ENCODE measurements around the gene COPZ2.
"Not testable (repeated sequence)": the region's sequence is repeated elsewhere in the genome, so short reads cannot be mapped to it uniquely, and the experiment has no call there.

Gene COPZ2

DNA sequence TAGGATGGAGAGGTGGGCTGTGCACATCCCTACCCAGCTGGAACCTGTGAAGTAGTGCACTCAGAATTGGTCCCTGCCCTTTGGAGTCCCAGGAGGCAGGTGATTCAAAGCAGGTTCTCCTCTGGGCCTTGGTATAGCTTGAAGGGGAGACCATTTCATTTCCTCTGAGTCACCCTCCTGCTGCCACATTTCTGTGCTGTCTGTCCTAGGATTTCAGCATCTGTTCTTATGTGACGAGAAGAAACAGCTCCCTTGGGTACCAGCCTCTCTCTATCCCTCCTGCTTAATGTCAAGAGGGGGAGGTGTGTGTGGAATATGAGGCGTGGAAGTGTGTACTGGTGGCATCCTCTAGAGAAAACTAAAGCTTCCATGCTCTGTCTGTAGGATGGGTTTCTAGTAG lies 5.6 kb upstream of the COPZ2 start:
- H3K4me3 ChIP-seq (ENCODE audit: low read depth, low read length): no peak overlapping the region
- POLR2A ChIA-PET: interaction anchor here (0.6 kb wide), 1 partner anchor 73 kb away, joined by 3 read pairs; no protein-coding TSS in a partner anchor
- TF ChIP-seq, protein P1, sequence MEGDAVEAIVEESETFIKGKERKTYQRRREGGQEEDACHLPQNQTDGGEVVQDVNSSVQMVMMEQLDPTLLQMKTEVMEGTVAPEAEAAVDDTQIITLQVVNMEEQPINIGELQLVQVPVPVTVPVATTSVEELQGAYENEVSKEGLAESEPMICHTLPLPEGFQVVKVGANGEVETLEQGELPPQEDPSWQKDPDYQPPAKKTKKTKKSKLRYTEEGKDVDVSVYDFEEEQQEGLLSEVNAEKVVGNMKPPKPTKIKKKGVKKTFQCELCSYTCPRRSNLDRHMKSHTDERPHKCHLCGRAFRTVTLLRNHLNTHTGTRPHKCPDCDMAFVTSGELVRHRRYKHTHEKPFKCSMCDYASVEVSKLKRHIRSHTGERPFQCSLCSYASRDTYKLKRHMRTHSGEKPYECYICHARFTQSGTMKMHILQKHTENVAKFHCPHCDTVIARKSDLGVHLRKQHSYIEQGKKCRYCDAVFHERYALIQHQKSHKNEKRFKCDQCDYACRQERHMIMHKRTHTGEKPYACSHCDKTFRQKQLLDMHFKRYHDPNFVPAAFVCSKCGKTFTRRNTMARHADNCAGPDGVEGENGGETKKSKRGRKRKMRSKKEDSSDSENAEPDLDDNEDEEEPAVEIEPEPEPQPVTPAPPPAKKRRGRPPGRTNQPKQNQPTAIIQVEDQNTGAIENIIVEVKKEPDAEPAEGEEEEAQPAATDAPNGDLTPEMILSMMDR (IDR thresholded peaks at IDR 0.05; ENCODE audit: insufficient read depth, low read length, missing control alignments): no peak
- DNase-seq (ENCODE audit: low read depth, low spot score): no peak
- CTCF ChIA-PET: interaction anchor here (0.6 to 3.5 kb wide), 7 partner anchors 8 to 490 kb away, joined by 3 to 22 read pairs (median 3); no protein-coding TSS in a partner anchor

DNA sequence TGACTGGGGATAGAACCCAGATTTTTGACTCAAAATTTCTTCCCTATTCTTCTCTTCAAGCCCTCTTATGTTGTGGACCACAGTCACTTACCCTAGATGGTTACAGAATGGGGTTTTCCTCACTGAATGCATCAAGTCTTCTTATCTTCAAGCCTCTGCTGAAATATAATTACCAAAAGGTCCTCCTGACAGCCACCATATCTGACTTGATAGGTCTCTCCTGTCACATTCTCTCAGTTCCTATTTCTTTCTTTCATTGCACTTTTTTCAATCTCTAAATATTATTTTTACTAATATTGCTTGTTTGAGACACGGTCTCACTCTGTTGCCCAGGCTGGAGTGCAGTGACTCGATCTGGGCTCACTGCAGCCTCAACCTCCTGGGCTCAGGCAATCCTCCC lies 1.1 kb upstream of the COPZ2 start:
- ChIA-PET POLR2A (interaction anchor here (4.0 kb wide), 1 partner anchor 10 kb away, joined by 27 read pairs; the partner anchor contains the start of gene NFE2L1), CTCF (interaction anchor here (0.8 to 4.8 kb wide), 2 partner anchors 12 to 38 kb away, joined by 3 to 76 read pairs; no protein-coding TSS in a partner anchor)
- DNase-seq (ENCODE audit: low read depth, low spot score): no peak
- TF ChIP-seq, protein P1 (IDR thresholded peaks at IDR 0.05; ENCODE audit: insufficient read depth, low read length, missing control alignments): no peak
- no peak overlapping the region for H3K4me3 ChIP-seq (ENCODE audit: low read depth, low read length)

DNA sequence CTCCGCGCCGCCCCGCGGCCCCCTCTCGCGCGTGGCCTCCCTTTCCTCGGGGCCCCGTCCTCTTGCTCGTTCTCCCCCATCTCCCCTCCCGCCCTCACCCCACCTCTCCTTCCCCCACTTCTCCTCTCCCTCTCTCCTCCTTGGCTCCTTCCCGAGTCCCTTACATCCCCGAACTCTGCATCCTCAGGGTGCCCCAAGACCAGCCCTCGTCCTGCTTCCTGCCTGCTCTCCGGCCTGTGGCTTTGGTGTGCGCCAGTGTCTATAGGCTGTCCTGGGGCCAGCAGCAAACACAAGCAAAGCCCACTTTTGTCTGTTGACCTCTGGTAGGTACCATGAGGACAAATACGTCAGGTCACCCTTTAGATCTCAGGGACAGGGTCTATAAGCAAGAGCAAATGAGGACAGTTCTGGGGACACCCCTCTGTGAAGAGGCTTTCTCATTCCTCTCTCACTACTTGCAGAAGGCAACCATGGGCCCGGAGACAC lies 284 bp upstream of the COPZ2 start:
- H3K4me3 ChIP-seq (ENCODE audit: low read depth, low read length): peak overlapping the region; percentile 76
- CTCF ChIA-PET: interaction anchor here (4.3 to 4.8 kb wide), 2 partner anchors 11 to 39 kb away, joined by 76 to 83 read pairs; no protein-coding TSS in a partner anchor
- no peak for DNase-seq (ENCODE audit: low read depth, low spot score)
- POLR2A ChIA-PET: interaction anchor here (4.0 kb wide), 1 partner anchor 11 kb away, joined by 27 read pairs; the partner anchor contains the start of gene NFE2L1
- TF ChIP-seq, protein P1 (IDR thresholded peaks at IDR 0.05; ENCODE audit: insufficient read depth, low read length, missing control alignments): no peak

GRCh38 chr17:48036693-48037035 lies 933 bp downstream of the COPZ2 start:
- DNase-seq (ENCODE audit: low read depth, low spot score): no peak
- POLR2A ChIA-PET: interaction anchor here (3.5 to 4.0 kb wide), 2 partner anchors 10 to 12 kb away, joined by 21 to 27 read pairs; partner anchors contain the start of gene NFE2L1
- TF ChIP-seq, protein P1 (IDR thresholded peaks at IDR 0.05; ENCODE audit: insufficient read depth, low read length, missing control alignments): no peak
- peak overlapping the region; percentile 76 for H3K4me3 ChIP-seq (ENCODE audit: low read depth, low read length)
- CTCF ChIA-PET: interaction anchor here (0.8 to 4.8 kb wide), 12 partner anchors 9 to 62 kb away, joined by 3 to 83 read pairs (median 10); partner anchors contain the start of gene NFE2L1

- DNase-seq (ENCODE audit: low read depth, low spot score); H3K4me3 ChIP-seq (ENCODE audit: low read depth, low read length): not testable (repeated sequence)
- ChIA-PET POLR2A (interaction anchor here (3.5 kb wide), 1 partner anchor 8 kb away, joined by 21 read pairs; no protein-coding TSS in a partner anchor), CTCF (interaction anchor here (0.9 to 4.8 kb wide), 7 partner anchors 8 to 98 kb away, joined by 3 to 83 read pairs (median 5); no protein-coding TSS in a partner anchor)
These were observed 2.9 kb downstream of the COPZ2 start for GRCh38 chr17:48034734-48035133.

DNA sequence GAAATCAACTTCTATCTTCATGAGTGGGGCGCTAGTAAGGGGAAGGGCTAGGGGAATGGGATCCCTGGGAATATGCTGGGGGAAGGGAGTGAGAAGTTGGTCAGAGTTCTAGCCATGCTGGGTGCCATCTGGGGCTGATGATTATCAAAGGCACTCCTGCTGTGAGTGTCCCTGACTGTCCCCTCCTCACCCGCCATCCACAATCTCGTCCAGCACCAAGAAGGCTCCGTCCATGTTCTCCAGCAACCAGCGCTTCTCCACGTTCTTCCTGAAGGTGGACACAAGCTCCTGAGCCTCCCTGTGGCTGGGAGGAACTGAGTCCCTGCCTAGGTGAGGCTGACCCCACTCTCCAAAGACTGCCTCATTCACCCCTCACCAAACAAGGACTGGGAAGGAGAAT lies 5.6 kb downstream of the COPZ2 start:
- DNase-seq (ENCODE audit: low read depth, low spot score): no peak
- H3K4me3 ChIP-seq (ENCODE audit: low read depth, low read length): no peak overlapping the region
- CTCF ChIA-PET: interaction anchor here (7.9 kb wide), 1 partner anchor 46 kb away, joined by 305 read pairs; no protein-coding TSS in a partner anchor
- TF ChIP-seq, protein P1 (IDR thresholded peaks at IDR 0.05; ENCODE audit: insufficient read depth, low read length, missing control alignments): no peak
- POLR2A ChIA-PET: interaction anchor here (1.6 kb wide), 1 partner anchor 16 kb away, joined by 7 read pairs; the partner anchor contains the start of gene NFE2L1

All from AG04449 (cell line).